Lung microvascular endothelial cell (primary cell): Measurements from ENCODE around the gene CLEC4A. TPM values are rescaled to one million over a fixed set of nuclear protein-coding genes. Genes with fewer than 3 reads are reported as not detected.
"Not testable (repeated sequence)": the region's sequence is repeated elsewhere in the genome, so short reads cannot be mapped to it uniquely, and the experiment has no call there.

Source experiments
- DNase-seq, 2 donors: peaks; one replicate each; pipeline versions ENCODE4 v3.0.0 to v3.0.0-alpha.2; 2010; ENCODE audit warnings: low read depth in 2 of 2
- total RNA-seq: library from RNA; depleted of rRNA; stranded (reverse); fragments of >200 nt; gene quantifications from 2 replicates; pipeline ENCODE4 v1.2.1, GENCODE V29; 2014

The CLEC4A gene
- not detected in 2 replicates for total RNA-seq

- no peak for DNase-seq
Measured at GRCh38 chr12:8123124-8123912, at the start of gene CLEC4A. Gene CLEC4A (plus strand): TSS chr12:8123617. CDS start chr12:8123879, 262 bp downstream.

DNA sequence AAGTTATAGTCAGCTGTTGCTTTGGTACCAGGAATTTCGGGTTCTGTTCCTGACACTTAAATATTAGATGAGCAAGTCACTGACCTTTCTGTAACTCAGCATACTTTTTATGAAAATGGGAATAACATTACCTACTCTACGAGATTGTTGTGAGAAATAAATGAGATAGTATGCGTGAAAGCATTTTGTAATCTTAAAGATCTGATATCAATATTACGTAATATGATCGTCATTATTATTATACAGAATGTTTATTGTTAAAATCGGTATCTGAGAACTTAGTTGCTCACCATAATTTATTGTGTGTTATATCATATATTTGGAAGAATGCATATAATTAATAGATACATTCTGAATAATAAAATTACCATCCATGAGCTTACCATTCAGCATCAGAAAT is 47.5 kb upstream of the CLEC4A start:
- DNase-seq, result no peak

DNA sequence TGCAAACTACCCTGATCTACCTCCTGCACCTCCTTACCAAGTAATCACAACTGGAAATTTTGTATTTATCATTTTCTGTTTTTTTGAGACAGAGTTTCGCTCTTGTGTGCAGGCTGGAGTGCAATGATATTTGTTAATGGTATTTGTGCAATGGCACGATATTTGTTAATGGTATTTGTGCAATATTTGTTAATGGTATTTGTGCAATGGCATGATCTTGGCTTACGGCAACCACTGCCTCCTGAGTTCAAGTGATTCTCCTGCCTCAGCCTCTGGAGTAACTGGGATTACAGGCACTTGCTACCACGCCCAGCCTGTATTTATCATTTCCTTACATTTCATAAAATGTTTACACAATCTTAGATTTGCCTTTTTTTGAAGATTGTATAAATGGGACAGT is 47.1 kb upstream of the CLEC4A start:
- DNase-seq, result no peak

DNA sequence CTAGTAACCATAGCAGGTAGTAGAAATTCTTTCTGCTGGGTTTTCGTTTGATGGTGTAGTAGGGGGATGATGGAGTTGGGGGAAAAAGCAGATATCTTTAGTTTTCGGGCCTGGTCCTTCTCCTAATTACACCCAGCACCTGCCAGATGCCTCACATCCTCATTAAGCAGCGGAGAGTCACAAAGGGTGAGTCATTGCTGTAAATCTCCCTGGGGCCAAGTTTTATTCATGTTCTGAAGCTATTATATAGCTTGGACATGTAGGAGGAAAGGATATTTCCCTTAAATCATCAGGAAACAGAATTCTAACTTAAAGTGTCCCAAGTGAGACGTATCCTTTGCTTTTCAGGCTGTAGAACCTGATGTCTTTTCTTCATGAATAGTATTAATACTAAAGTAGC is 46.2 kb upstream of the CLEC4A start:
- DNase-seq, result peak in 1 of 2 donors; percentile 72

- DNase-seq, result peak; percentile 78 to 90
Measured at GRCh38 chr12:8078398-8078797, 45.0 kb upstream of the CLEC4A start.

- no peak for DNase-seq
Measured at GRCh38 chr12:8078916-8079315, 44.5 kb upstream of the CLEC4A start.

DNA sequence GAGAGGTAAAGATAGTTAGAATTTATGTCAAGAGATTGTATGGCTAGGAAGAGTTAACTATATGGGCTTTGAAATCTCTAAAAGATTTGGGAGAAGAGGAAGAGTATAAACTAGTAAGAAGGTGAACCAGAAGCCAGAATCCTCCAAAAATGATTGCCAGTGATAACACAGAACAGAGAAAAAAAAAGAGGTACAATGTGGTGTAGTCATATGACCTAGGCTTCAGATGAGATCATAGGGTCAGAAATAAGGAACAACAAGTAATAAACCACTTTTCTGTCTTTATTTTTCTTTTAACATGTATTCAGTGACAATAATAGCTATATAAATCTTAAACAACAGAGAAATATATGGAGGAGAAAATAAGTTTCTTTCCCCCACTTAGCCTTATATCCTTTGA is 43.3 kb upstream of the CLEC4A start:
- DNase-seq, result no peak

DNA sequence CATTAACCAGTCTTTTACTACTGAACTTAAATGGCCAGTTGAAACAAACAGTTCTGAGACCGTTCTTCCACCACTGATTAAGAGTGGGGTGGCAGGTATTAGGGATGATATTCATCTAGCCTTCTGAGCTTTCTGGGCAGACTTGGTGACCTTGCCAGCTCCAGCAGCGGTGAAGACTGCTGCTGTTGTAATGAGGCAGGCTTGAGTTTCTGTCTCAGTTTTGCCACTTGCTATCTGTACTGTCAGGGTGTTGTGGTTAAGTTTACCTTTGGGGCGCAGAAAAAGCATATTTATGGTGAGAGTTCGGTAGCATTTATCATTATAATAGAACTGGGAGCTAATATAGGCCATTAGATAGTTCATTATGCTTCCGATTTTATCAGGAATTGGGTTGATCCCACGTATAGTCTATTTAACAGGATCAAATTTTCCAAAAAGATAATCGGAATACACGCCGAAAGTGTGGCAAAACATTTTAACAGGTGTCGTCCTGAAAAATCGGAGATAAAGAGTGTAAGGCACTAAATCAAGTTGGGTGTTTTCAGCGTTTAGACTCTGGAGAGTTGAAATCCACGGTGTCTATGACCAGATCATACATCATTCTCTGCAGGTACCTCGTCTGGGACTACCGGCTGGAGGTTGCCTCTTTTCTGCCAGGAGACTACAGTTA is 42.0 kb upstream of the CLEC4A start:
- peak in 1 of 2 donors; percentile 14 for DNase-seq

GRCh38 chr12:8082808-8083100 is 40.7 kb upstream of the CLEC4A start:
- DNase-seq, result no peak

- not testable (repeated sequence) for DNase-seq
Measured at GRCh38 chr12:8084351-8084750, 39.1 kb upstream of the CLEC4A start.

DNA sequence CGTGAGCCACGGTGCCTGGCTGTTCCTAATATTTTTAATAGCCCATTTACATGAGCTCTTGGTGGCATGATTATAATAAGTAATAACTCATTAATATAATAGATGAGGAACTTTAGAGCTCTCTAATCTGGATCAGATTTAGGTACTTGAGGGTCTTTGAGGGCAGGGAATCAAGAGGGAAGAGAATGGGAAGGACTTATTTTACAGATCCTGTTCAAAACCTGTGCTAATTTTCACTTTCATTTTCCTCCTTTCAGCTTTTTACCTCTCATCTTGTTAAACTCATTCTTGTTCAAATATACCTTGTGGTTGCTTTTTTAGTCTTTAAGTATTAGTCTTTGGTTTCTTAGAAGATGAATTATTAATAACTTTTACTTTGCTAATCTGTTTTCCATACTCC is 35.8 kb upstream of the CLEC4A start:
- no peak for DNase-seq

GRCh38 chr12:8088574-8088973 is 34.8 kb upstream of the CLEC4A start:
- no peak for DNase-seq

DNA sequence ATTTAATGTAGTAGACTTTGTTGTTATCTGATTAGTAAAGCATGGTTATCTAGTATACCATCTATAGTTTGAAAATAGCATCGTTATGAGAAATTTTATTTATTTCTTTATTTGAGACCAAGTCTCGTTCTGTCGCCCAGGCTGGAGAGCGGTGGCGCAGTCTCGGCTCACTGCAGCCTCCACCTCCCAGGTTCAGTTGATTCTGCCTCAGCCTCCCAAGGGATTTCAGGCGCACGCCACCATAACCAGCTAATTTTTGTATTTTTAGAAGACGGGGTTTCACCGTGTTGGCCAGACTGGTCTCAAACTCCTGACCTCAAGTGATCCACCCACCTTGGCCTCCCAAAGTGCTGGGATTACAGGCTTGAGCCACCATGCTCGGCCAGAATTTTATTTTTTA is 34.1 kb upstream of the CLEC4A start:
- DNase-seq, result not testable (repeated sequence)

DNA sequence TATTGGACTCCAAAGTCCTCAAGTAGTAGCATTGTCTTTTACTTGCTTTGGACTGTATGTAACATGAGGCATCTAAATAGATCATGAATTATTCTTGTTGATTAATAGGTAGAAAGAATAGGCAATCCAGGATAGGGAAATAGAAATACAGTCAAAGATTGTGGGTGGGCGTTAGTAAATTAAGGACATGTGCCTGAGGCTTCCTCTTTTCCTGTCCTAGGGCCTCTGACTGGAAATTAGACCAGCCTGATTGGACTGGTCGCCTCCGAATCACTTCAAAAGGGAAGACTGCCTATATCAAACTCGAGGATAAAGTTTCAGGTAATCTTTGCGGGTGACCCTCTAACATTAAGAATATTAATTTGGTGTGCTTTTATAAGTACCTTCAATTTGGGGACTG is 33.7 kb upstream of the CLEC4A start:
- DNase-seq, result no peak

- no peak for DNase-seq
Measured at GRCh38 chr12:8093291-8093690, 30.1 kb upstream of the CLEC4A start.

GRCh38 chr12:8096281-8096915 is 27.0 kb upstream of the CLEC4A start:
- no peak for DNase-seq

DNA sequence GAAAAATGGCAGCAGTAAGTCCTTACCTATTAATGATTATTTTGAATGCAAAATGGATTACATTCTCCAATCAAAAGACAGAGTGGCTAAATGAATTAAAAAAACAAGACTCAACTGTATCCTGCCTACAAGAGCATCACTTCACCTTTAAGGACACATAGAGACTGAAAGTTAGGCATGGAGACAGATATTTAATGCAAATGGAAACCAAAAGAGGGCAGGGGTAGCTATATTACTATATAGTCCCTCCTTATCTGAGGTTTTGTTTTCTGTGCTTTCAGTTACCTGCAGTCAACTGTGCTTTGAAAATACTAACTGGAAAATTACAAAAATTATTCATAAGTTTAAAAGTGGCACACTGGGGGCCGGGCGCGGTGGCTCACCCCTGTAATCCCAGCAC is 24.2 kb upstream of the CLEC4A start:
- DNase-seq, result no peak

DNA sequence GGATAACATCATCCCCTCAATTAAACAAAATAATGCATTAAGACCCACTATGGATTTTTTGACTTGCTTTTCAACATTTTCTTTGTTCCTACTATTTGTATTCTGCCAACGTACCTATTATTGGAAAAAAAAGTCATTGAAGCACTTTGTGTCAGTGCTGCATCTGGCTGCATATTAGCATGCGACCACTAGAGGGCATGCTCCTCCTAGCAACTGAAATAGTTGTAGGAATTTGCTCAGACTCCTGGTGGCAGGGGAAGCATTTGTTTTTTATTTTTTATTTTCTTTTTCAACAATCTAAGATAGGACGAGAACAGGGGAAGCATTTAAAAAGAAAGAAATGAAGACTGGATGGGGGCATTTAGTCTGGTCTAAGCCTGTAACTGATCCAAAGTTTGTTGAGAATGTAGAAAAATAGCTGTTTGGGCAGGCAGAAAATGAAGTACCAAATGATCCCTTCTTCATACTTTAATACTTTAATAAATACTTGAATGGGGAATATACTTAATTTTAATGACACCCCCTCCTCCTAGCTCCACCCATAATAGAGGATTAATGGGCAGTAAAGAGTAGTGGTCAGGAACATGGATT is 14.5 kb upstream of the CLEC4A start:
- DNase-seq, result peak; percentile 91

GRCh38 chr12:8113117-8113516 is 10.3 kb upstream of the CLEC4A start:
- not testable (repeated sequence) for DNase-seq

GRCh38 chr12:8120072-8120713 is 3.2 kb upstream of the CLEC4A start:
- no peak for DNase-seq

DNA sequence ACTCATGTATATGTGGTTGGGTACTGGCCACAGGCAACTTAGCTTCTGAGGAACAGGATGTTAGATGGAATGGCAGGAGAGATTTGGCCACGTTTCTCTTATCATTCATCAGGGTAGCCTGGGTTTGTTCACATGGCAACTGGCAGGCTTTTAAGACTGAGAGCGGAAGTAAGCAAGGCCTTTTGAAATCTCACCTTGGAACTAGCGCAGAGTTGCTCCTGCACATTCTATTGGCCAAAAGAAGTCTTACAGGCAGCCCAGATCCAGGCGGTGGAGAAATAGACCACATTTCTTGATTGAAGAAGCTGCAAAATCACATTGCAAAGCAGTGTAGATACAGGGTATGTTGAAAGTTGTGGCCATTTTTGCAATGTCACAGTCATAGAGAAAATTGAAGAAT is 3.7 kb downstream of the CLEC4A start:
- DNase-seq, result no peak
